HG03108 (cell line): ENCODE measurements around the gene BCO2.

Source experiments
- ATAC-seq: cut with Tn5 transposase; IDR thresholded peaks from one replicate; pipeline ENCODE4 v1.9.1; 2021; ENCODE audit warnings: moderate library complexity; ENCODE audit not compliant: unreplicated experiment

BCO2 gene

GRCh38 chr11:112213753-112214152, 38.4 kb downstream of the BCO2 start:
- ATAC-seq, result no peak

DNA sequence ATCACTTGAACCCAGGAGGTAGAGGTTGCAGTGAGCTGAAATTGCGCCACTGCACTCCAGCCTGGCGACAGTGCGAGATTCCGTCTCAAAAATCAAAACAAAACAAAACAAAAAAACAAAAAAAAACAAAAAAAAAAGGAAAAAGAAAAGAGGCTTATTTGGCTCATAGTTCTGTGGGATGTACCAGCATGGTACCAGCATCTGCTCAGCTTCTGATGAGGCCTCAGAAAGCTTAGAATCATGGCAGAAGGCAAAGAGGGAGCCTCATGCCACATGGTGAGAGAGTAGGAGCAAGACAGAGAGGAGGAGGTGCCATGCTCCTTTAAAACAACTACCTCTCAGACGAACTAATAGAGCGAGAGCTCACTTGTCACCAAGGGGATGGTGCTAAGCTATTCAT, 40.3 kb downstream of the BCO2 start:
- no peak for ATAC-seq

GRCh38 chr11:112216561-112217105, 41.3 kb downstream of the BCO2 start:
- ATAC-seq, result no peak

DNA sequence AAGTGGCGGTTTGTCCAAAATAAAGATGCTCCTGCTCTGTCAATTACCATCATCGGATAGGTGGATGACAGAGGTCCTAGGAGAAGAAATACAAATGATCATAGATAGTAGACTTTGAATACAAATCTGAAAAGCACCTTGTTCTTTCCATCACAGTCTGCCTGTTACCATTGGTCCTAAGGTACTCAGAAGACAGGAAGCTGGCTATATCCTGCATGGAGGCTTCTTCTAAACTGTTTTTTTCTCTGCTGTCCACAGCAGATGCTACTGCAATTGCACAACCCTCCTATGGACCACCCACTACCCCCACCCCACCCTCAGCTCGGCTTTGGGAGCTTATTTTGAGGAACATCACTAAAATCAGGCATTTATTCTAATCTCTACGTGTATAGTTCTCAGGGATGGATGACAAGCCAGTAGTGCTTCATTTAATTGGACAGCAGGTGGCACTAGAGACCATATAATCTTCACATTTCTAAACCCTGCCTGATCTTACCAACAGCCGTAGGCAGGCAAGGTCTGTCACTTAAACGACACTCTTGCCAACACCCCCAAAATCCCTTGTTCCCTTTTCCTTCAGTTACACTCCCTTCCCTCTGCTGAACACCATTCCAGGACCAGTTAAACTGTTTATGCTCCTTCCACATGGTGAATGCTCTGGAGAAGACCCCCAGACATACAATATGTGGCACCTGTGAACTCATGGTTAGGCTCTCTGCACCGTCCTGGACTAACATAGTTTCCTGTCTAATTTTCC, 44.3 kb downstream of the BCO2 start:
- ATAC-seq, result peak; percentile 94

GRCh38 chr11:112221274-112221835, 46.0 kb downstream of the BCO2 start:
- ATAC-seq, result no peak

DNA sequence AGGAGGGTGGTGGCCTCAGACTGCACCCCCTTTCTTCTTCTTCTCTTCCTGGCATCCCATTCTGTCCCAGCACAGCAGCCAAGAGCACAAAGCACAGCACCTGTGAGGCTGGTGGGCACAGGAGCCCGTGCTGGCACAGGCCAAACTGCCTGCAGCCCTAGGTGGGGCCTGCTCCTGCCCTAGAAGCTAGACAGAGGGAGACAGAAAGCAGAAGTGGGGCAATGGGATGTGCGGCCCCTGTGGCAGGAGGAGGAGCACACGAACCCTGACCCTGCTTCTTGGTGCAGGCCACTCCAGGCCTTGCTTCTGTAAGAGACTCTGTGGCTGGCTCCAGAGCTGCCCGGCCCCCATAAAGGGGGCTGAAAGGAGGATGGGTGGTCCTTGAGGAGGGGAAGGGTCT, 47.0 kb downstream of the BCO2 start:
- no peak for ATAC-seq

DNA sequence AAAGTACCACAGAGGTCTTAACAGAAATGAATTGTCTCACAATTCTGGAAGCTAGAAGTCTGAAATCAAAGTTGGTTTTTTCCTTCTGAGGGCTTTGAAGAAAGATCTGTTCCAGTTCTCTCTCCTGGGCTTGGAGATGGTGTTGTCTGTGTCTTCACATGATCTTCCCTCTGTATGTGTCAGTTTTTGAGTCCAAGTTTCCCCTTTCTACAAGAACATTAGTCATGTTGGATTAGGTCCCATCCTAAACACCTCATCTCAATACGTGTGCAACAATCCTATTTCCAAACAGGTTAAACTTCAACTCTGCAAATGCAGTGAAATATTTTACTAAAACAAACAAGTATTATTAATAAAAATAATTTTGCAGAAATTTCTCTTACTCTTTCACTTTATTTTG, 47.8 kb downstream of the BCO2 start:
- ATAC-seq, result no peak

- ATAC-seq, result no peak
Observed at GRCh38 chr11:112223754-112224532, 48.6 kb downstream of the BCO2 start.

GRCh38 chr11:112225753-112226061, 50.4 kb downstream of the BCO2 start:
- no peak for ATAC-seq

GRCh38 chr11:112226062-112226830, 50.9 kb downstream of the BCO2 start, which contains the start of gene PTS:
Gene PTS (plus strand): TSS chr11:112226428. CDS start chr11:112226444, 16 bp downstream.
- ATAC-seq, result peak; percentile 96

GRCh38 chr11:112226831-112227401, 51.6 kb downstream of the BCO2 start:
- peak; percentile 27 for ATAC-seq

DNA sequence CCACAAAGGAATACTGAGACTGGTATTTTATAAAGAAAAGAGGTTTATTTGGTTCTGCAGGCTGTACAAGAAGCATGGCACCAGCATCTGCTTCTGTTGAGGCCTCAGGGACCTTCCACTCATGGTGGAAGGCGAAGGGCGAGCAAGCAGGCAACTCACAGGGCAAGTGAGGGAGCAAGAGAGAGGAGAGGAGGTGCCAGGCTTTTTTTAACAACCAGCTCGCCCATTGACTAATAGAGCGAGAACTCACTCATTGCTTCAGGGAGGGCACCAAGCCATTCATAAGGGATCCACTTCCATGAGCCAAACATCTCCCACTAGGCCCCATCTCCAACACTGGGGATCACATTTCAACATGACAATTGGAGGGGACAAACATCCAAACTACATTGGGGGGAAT, 52.2 kb downstream of the BCO2 start:
- no peak for ATAC-seq

DNA sequence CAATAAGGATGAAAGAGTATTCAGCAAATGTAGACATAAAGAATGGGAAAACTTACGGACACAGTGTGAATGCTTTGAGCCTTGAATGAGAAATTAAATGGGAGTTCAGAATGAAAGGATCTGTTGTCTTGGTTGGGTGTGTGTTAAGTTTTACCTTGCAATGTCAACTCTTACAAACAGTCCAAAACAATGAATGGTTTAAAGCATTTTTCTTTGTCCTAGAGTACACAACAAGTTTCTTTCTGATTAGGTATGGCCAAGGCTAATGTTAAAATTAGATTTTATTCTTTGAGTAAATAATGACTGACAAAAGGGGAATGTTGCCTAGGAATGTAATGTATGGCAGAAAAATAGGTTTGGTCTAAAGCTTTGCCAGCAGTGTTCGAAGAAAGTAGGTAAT, 53.4 kb downstream of the BCO2 start:
- no peak for ATAC-seq

DNA sequence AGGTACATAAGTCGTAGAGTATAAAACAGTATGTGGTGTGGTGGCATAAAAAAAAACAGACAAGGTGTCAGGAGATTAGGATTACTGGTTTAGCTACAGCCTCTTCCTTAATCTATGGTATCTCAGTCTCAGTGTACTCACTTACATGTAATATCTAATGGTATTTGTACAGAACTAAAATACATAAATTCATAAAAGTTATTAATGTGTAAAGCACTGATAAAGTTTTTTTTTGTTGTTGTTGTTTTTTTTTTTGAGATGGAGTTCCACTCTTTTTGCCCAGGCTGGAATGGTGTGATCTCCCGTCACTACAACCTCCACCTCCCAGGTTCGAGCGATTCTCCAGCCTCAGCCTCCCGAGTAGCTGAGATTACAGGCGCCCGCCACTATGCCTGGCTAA, 53.8 kb downstream of the BCO2 start:
- no peak for ATAC-seq

- no peak for ATAC-seq
Observed at GRCh38 chr11:112229746-112230433, 54.6 kb downstream of the BCO2 start.

- no peak for ATAC-seq
Observed at GRCh38 chr11:112231952-112232351, 56.6 kb downstream of the BCO2 start.

DNA sequence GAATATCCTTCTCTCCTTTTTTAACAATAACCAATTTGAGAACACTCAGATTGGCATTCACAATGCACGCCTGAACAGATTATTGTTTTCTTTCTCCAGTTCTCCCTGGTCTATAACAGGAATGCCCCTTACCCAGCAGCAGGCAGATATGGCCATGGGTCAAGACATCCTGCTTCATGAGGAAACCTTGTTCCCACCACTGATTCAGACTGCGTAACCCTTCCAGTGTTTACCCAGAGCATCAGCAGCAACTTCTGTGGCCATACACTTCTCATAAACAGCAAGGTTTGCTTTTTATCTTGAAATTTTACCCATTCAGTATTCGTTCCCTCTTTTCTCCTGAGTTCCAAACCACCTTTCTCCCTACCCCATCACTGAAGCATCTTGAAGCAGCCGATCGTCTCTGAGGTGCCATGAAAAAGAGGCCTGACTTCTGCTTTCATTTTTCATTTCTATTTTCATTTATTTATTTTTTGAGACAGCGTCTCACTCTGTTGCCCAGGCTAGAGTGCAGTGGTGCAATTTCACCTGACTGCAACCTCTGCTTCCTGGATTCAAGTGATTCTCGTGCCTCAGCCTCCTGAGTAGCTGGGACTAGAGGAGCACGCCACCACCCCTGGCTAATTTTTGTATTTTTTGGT, 60.6 kb downstream of the BCO2 start:
- ATAC-seq, result no peak

DNA sequence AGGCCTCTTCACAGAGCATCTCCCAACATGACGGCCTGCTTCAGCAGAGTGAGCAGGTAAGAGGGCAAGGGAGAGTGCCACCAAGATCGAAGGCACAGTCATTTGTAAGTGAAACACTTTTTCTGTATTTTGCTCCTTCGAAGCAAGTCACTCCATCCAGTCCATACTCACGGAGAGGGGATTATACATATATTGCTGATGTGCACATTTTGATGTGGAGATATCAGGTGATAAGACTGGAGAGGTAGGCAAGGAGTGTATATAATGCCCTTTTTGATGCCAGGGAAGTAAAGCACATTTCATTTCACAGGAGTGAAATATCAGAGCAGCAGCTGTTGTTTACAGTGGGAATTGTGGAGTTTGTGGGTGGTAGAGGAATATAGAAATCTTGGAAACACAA, 62.1 kb downstream of the BCO2 start:
- ATAC-seq, result no peak

- no peak for ATAC-seq
Observed at GRCh38 chr11:112238041-112238440, 62.7 kb downstream of the BCO2 start.

DNA sequence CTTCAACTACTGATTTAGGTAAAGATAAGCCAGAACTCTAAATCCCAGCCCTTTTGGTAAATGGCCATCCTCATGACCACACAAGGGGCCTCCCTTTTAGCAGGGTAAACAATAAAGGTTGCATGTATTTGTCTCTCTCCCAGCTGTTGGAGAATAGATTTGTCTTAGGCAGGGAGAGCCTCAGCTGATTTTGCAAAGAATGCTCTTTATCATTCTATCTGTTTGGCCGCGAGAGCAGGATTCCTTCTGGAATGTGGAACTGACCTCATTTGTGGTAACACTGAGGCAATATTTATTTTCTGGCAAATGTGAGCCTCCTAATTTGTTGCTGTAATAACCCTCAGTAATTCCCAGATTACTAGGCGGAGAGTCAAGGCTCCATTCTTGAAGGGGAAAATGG, 66.2 kb downstream of the BCO2 start:
- ATAC-seq, result no peak
